Prostate gland (tissue), 2 donors: ENCODE results near the gene KCNT2.

ENCODE experiments used
- CTCF ChIP-seq, 4 experiments: fragments of 200-600 bp in 2 of 4; fragments of 450-650 bp in 2 of 4; sonication (generic) in 2 of 4; IDR thresholded peaks; 1 replicate in 3 of 4; 2 replicates in 1 of 4; pipeline ENCODE4 v1.5.1; 2016 to 2019; ENCODE audit warnings: antibody characterized with exemption in 4 of 4, mild to moderate bottlenecking in 2 of 4, moderate library complexity in 2 of 4
- POLR2A ChIP-seq: fragments of 450-650 bp; IDR thresholded peaks from one replicate; pipeline ENCODE4 v1.6.1; 2016; ENCODE audit warnings: antibody characterized with exemption, mild to moderate bottlenecking
- POLR2AphosphoS5 ChIP-seq: sonication (generic); formaldehyde crosslinking; IDR thresholded peaks from one replicate; pipeline ENCODE4 v1.6.1; 2017; ENCODE audit warnings: antibody characterized with exemption

DNA sequence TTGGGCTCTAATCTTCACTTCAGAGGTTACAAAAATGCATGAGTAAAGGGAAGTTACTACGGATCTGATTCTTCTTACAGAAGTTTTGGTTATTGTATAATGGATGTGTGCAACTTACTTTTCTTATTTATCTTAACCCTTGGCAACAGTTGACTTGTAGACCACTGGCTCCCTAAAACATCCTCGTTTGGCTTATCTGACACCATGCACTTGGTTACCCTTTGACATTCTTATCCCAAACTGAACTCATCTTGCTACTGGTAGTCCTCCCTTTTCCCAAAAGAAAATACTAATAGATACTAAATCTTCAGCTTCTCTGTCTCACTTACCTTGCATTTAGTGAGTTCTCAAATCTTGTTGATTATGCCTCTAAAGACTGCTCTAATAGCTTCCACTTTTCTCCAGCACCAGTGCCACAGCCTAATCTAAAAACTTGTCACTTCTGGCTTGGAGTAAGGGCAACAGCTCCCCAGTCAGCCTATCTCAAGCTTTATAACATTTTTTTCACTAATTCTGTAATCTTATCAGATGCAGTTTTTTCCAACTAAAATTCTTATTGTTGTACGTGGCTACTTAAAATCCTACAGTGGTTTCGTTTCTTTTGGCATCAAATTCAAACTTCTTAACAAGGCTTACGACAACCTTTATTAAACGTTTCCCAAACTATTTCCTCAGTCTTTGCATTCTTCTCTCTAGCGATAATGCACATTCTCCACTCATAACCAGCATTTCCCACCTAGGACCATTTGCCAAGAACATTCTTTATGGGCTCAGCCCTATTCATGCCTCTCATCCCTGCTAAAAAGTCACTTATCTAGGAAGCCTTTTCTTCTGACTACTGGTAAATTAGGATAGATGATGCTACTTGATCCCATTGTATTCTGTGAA is 204.2 kb downstream of the KCNT2 start:
- TF ChIP-seq POLR2A (no peak), CTCF (IDR thresholded peaks at IDR 0.05) (no peak), POLR2AphosphoS5 (no peak)
